ENCODE data around the gene PDLIM5. TPM values are rescaled to one million over a fixed set of nuclear protein-coding genes. Genes with fewer than 3 reads are reported as not detected.

Gene PDLIM5
- total RNA-seq, 6 experiments from 2014 or later, result 152 to 240 (median 171) TPM

- Mint-ChIP-seq H3K27ac (no peak overlapping the region), H3K9me3 (no peaks in the 10 kb centered on the region), H3K4me1 (ENCODE audit: low read depth) (peaks cover 21% of the 10 kb centered on the region), H3K27me3 (ENCODE audit: insufficient read depth) (peaks cover 1% of the 10 kb centered on the region; the same call in 1 of the 2 replicates), H3K4me3 (no peak overlapping the region), H3K36me3 (ENCODE audit: low read depth) (0 out of 2 replicates have a peak, but pooled peaks cover 1% of the 10 kb centered on the region)
- DNase-seq, result no peak
- TF ChIP-seq CTCF (IDR thresholded peaks at IDR 0.05), result no peak
Observed at GRCh38 chr4:94598758-94599157, 147.0 kb downstream of the PDLIM5 start.

GRCh38 chr4:94603170-94603747, 151.5 kb downstream of the PDLIM5 start:
- Mint-ChIP-seq H3K36me3 (ENCODE audit: low read depth) (peaks cover 14% of the 10 kb centered on the region), H3K27me3 (ENCODE audit: insufficient read depth) (peaks cover 1% of the 10 kb centered on the region), H3K27ac (no peak overlapping the region), H3K4me3 (no peak overlapping the region), H3K4me1 (ENCODE audit: low read depth) (peaks cover 25% of the 10 kb centered on the region), H3K9me3 (no peaks in the 10 kb centered on the region)
- no peak for TF ChIP-seq CTCF (IDR thresholded peaks at IDR 0.05)
- DNase-seq, result peak; percentile 61

- Mint-ChIP-seq H3K27ac (no peak overlapping the region), H3K9me3 (no peaks in the 10 kb centered on the region)
Observed at GRCh38 chr4:94605241-94605805, 153.6 kb downstream of the PDLIM5 start.

GRCh38 chr4:94610145-94610544, 158.4 kb downstream of the PDLIM5 start:
- H3K36me3 Mint-ChIP-seq (ENCODE audit: low read depth), result peaks cover 3% of the 10 kb centered on the region; the same call in 1 of the 2 replicates
- H3K27me3 Mint-ChIP-seq (ENCODE audit: insufficient read depth), result no peaks in the 10 kb centered on the region
- H3K4me1 Mint-ChIP-seq (ENCODE audit: low read depth), result peaks cover 19% of the 10 kb centered on the region
- H3K27ac Mint-ChIP-seq, result no peak overlapping the region
- H3K4me3 Mint-ChIP-seq, result no peak overlapping the region
- H3K9me3 Mint-ChIP-seq, result no peaks in the 10 kb centered on the region
- no peak for DNase-seq
- TF ChIP-seq CTCF (IDR thresholded peaks at IDR 0.05), result no peak

More at GRCh38 chr4:94605241-94605805, 153.6 kb downstream of the PDLIM5 start:
- TF ChIP-seq CTCF (IDR thresholded peaks at IDR 0.05), result no peak
- Mint-ChIP-seq H3K36me3 (ENCODE audit: low read depth) (peaks cover 14% of the 10 kb centered on the region), H3K4me3 (no peak overlapping the region), H3K27me3 (ENCODE audit: insufficient read depth) (peaks cover 1% of the 10 kb centered on the region), H3K4me1 (ENCODE audit: low read depth) (peaks cover 25% of the 10 kb centered on the region)
- DNase-seq, result no peak

- Mint-ChIP-seq H3K9me3 (no peaks in the 10 kb centered on the region), H3K27ac (no peak overlapping the region), H3K36me3 (ENCODE audit: low read depth) (peaks cover 2% of the 10 kb centered on the region; the same call in 1 of the 2 replicates), H3K4me1 (ENCODE audit: low read depth) (peaks cover 20% of the 10 kb centered on the region), H3K27me3 (ENCODE audit: insufficient read depth) (no peaks in the 10 kb centered on the region; the same call in 1 of the 2 replicates), H3K4me3 (no peak overlapping the region)
- no peak for DNase-seq
- no peak for TF ChIP-seq CTCF (IDR thresholded peaks at IDR 0.05)
Observed at GRCh38 chr4:94613248-94613647, 161.5 kb downstream of the PDLIM5 start.

All from HFFc6 (cell line).